K562 (cell line): Measurements from ENCODE around the gene PPP6C. TPM values are rescaled to one million over a fixed set of nuclear protein-coding genes. Genes with fewer than 3 reads are reported as not detected.
"Not testable (repeated sequence)": the region's sequence is repeated elsewhere in the genome, so short reads cannot be mapped to it uniquely, and the experiment has no call there.

Experiments used
- ATAC-seq: fragments of 200-7000 bp; cut with Tn5 transposase; 3 replicates; pipeline ENCODE4 v1.9.1; 2020; ENCODE audit warnings: moderate library complexity
- BruUV-seq: library from RNA; stranded (reverse); fragments of 400-500 nt; replicated peaks from 2 replicates; lab custom pipeline; 2021; lab: Mats Ljungman, UMichigan
- CTCF ChIA-PET: fragments of 300-600 bp; formaldehyde crosslinking; extraction: SDS; loops from one replicate; lab custom pipeline; 2021; ENCODE audit warnings: low intra/inter-chr PET ratio; lab: Yijun Ruan, JAX
- POLR2A ChIA-PET: fragments of 300-600, 350-650 bp; sonication (Branson Sonifier 250); formaldehyde crosslinking; extraction: SDS; loops from one replicate; lab custom pipeline; 2021; ENCODE audit warnings: antibody characterized with exemption, inconsistent platforms; lab: Yijun Ruan, JAX
- DNase-seq, 4 experiments: peaks; one replicate each; pipeline versions ENCODE4 v3.0.0 to v3.0.0-alpha.2; 2011 to 2018; ENCODE audit warnings: low spot score in 3 of 4, mixed read lengths in 3 of 4; ENCODE audit errors: extremely low read depth in 1 of 4
- FAIRE-seq: peaks from 2 replicates; lab custom pipeline; 2011; peaks lifted over from hg19 to GRCh38; lab: Jason Lieb, UNC
- H2AFZ ChIP-seq: 2 replicates; pipeline ENCODE4 v1.6.0; 2011; ENCODE audit warnings: low read depth, low read length, control low read depth, inconsistent platforms
- H3K27ac ChIP-seq: fragments of 200-600 bp; 3 replicates; pipeline ENCODE4 v1.8.0; 2011; ENCODE audit warnings: low read depth, mild to moderate bottlenecking, control low read depth, inconsistent platforms, low read length, moderate library complexity, mixed read lengths; ENCODE audit errors: extremely low read depth
- H3K27me3 ChIP-seq, 2 experiments: fragments of 300-600 bp in 1 of 2; 2 replicates in 1 of 2; 3 replicates in 1 of 2; pipeline versions ENCODE4 v1.6.0 to v1.8.0; 2011; ENCODE audit warnings: inconsistent platforms in 2 of 2, low read length in 2 of 2, mild to moderate bottlenecking in 1 of 2, mixed read lengths in 1 of 2, moderate library complexity in 1 of 2; ENCODE audit not compliant: control insufficient read depth in 2 of 2, insufficient read depth in 2 of 2
- H3K36me3 ChIP-seq: fragments of 300-600 bp; 3 replicates; pipeline ENCODE4 v1.8.0; 2011; ENCODE audit warnings: mild to moderate bottlenecking, low read length, inconsistent platforms; ENCODE audit not compliant: control insufficient read depth, insufficient read depth
- H3K4me1 ChIP-seq, 2 experiments: fragments of 200-600 bp in 1 of 2; replicated peaks in 1 of 2; 2 replicates in 1 of 2; 3 replicates in 1 of 2; pipeline versions ENCODE4 v1.5.1 to v1.8.0; 2011; ENCODE audit warnings: inconsistent platforms in 2 of 2, low read length in 2 of 2, mild to moderate bottlenecking in 1 of 2, mixed read lengths in 1 of 2, moderate library complexity in 1 of 2; ENCODE audit not compliant: control insufficient read depth in 2 of 2, insufficient read depth in 2 of 2
- H3K4me2 ChIP-seq: 2 replicates; pipeline ENCODE4 v1.6.1; 2011; ENCODE audit warnings: low read length, control low read depth, inconsistent platforms, mixed read lengths; ENCODE audit not compliant: insufficient read depth
- H3K4me3 ChIP-seq: fragments of 200-600 bp; sonication (generic), shearing (Covaris generic); 2 replicates; pipeline ENCODE4 v1.5.1; 2016; ENCODE audit warnings: control low read depth, inconsistent platforms
- H3K79me2 ChIP-seq: fragments of 200-600 bp; 3 replicates; pipeline ENCODE4 v1.8.0; 2011; ENCODE audit warnings: low read length, inconsistent platforms; ENCODE audit not compliant: control insufficient read depth, insufficient read depth
- H3K9ac ChIP-seq, 2 experiments: 2 replicates each; pipeline versions ENCODE4 v1.6.0 to v1.6.1; 2011; ENCODE audit warnings: low read depth in 2 of 2, low read length in 2 of 2, control low read depth in 1 of 2, inconsistent platforms in 1 of 2, mild to moderate bottlenecking in 1 of 2, mixed read lengths in 1 of 2; ENCODE audit not compliant: insufficient read depth in 1 of 2
- H3K9me1 ChIP-seq: one replicate; pipeline ENCODE4 v1.6.0; 2011; ENCODE audit warnings: inconsistent platforms, mild to moderate bottlenecking, low read length, moderate library complexity; ENCODE audit not compliant: control insufficient read depth, insufficient read depth
- H3K9me3 ChIP-seq: replicated peaks from 2 replicates; pipeline ENCODE4 v1.5.1; 2011; ENCODE audit warnings: low read depth, low read length, inconsistent platforms; ENCODE audit not compliant: control insufficient read depth, insufficient read depth
- H4K20me1 ChIP-seq: replicated peaks from 2 replicates; pipeline ENCODE4 v1.6.1; 2011; ENCODE audit warnings: low read length, inconsistent platforms, mixed read lengths; ENCODE audit not compliant: control insufficient read depth, insufficient read depth
- MAFG ChIP-seq: fragments of 450-650 bp; conservative IDR thresholded peaks from 2 replicates; pipeline ENCODE4 v1.6.1; 2016; ENCODE audit warnings: missing genetic modification characterization, missing compliant biosample characterization
- NFE2 ChIP-seq: IDR thresholded peaks from 2 replicates; pipeline ENCODE4 v1.6.1; 2014; ENCODE audit warnings: antibody characterized with exemption, low read depth
- ZNF121 ChIP-seq: sonication (generic); formaldehyde crosslinking; conservative IDR thresholded peaks from 2 replicates; pipeline ENCODE4 v1.8.0; 2022; ENCODE audit warnings: missing genetic modification reagents
- ZNF316 ChIP-seq: fragments of 450-650 bp; IDR thresholded peaks from 2 replicates; pipeline ENCODE4 v1.6.1; 2016
- ZNF384 ChIP-seq: IDR thresholded peaks from 2 replicates; pipeline ENCODE4 v1.6.1; 2012; ENCODE audit warnings: low read depth, low read length, improper control_type of control experiment
- ZNF511 ChIP-seq: sonication (generic); formaldehyde crosslinking; IDR thresholded peaks from 2 replicates; pipeline ENCODE4 v1.8.0; 2022; ENCODE audit warnings: mild to moderate bottlenecking, missing genetic modification reagents
- ZNF780A ChIP-seq: fragments of 250-450 bp; sonication (Bioruptor Pico); IDR thresholded peaks from 2 replicates; pipeline ENCODE4 v1.5.0; 2021; ENCODE audit warnings: mild to moderate bottlenecking
- WGBS: fragments of 100-300 bp; shearing (Covaris generic); methylation state at CpG from one replicate; pipeline ENCODE4 v1.1.6; 2016; ENCODE audit warnings: low coverage, mixed read lengths; ENCODE audit not compliant: insufficient coverage; ENCODE audit errors: missing lambda C conversion rate; 5-methylcytosine and 5-hydroxymethylcytosine counted together
- in situ Hi-C: fragments of 300-500 bp; cut with MboI; formaldehyde crosslinking; loops from 4 replicates; pipeline ENCODE4 v1.15.0; 2018; ENCODE audit warnings: inconsistent platforms, mixed read lengths
- intact Hi-C: fragments of 100-400 bp; cut with micrococcal nuclease; formaldehyde crosslinking; loops from 2 replicates; pipeline ENCODE4 v1.14.2; 2022
- polyA plus RNA-seq, 8 experiments: library from polyadenylated mRNA; depleted of rRNA in 4 of 8; stranded (reverse) in 5 of 8; unstranded in 3 of 8; fragments of >200 nt; fragmentation: Nextera tagmentation in 2 of 8; fragmentation: Illumina TruSeq in 1 of 8; extraction: Ambion mirVana in 2 of 8; extraction: Trizol in 1 of 8; gene quantifications; 2 replicates each; pipeline versions ENCODE4 v1.2.1 to v1.2.3, GENCODE V29; 2011 to 2014; ENCODE audit warnings: inconsistent platforms in 1 of 8, missing spikeins in 1 of 8
- total RNA-seq, 7 experiments: library from RNA; depleted of rRNA in 6 of 7; stranded (reverse); fragments of >200 nt in 6 of 7; fragmentation: Illumina TruSeq in 2 of 7; extraction: Trizol in 2 of 7; gene quantifications; 2 replicates each; pipeline versions ENCODE4 v1.2.1 to v1.2.3, GENCODE V29; 2011 to 2021; ENCODE audit warnings: low replicate concordance in 1 of 7

Gene PPP6C
- total and polyA plus RNA-seq, 9 of the 15 experiments (the other 6 are each of a cell fraction or from before 2014, with no cell fraction given): 18.8 to 44.8 (median 38.3) TPM

GRCh38 chr9:125166762-125167161 is 22.8 kb downstream of the PPP6C start:
- Histone ChIP-seq H3K9me3 (no peaks in the 10 kb centered on the region), H3K79me2 (peaks cover 22% of the 10 kb centered on the region), H3K36me3 (peaks cover 33% of the 10 kb centered on the region), H3K27me3 (no peaks in the 10 kb centered on the region), H3K4me3 (no peak overlapping the region), H3K27ac (no peak overlapping the region), H3K9me1 (no peaks in the 10 kb centered on the region), H3K4me1 (no peaks in the 10 kb centered on the region; a peak in 1 of 5 replicates), H3K4me2 (no peak overlapping the region), H2AFZ (no peak overlapping the region), H4K20me1 (no peaks in the 10 kb centered on the region), H3K9ac (no peak overlapping the region)
- FAIRE-seq: no peak
- intact Hi-C loops: no loop called here
- BruUV-seq: no TSS peak
- in situ Hi-C loops: no loop called here
- ChIA-PET CTCF (no interaction called here), POLR2A (no interaction called here)
- peak; percentile 38 for TF ChIP-seq ZNF121 (CRISPR knock-in tag)
- TF ChIP-seq ZNF780A (CRISPR knock-in tag): no peak
- TF ChIP-seq ZNF511 (CRISPR knock-in tag): no peak
- no peak for DNase-seq
- ATAC-seq: no peak
- 89% methylated on average over 2 of the region's 2 CpGs for WGBS

GRCh38 chr9:125162891-125163290 is 26.7 kb downstream of the PPP6C start:
- H4K20me1 ChIP-seq, H3K4me1 ChIP-seq, H3K9me1 ChIP-seq, DNase-seq, H3K9me3 ChIP-seq, H3K9ac ChIP-seq, H3K27ac ChIP-seq, H3K4me3 ChIP-seq, ATAC-seq, H3K27me3 ChIP-seq, FAIRE-seq, intact Hi-C loops, CTCF ChIA-PET, H3K4me2 ChIP-seq, H2AFZ ChIP-seq, BruUV-seq, in situ Hi-C loops: not testable (repeated sequence)
- TF ChIP-seq MAFG (tag) (peak; percentile 33; the same call in 1 of the 2 replicates), NFE2 (peak; percentile 32; the same call in 1 of the 2 replicates), ZNF384 (0 out of 2 replicates have a peak, but pooled peaks have one; percentile 14), ZNF316 (0 out of 2 replicates have a peak, but pooled peaks have one; percentile 22)
- POLR2A ChIA-PET: interaction anchor here (1.4 to 1.6 kb wide), 2 partner anchors 15 to 19 kb away, joined by 3 to 5 read pairs; partner anchors contain the start of gene SCAI
- 80% methylated on average over 5 of the region's 6 CpGs for WGBS
- Histone ChIP-seq H3K79me2 (peaks cover 28% of the 10 kb centered on the region; the same call in 2 of the 3 replicates), H3K36me3 (peaks cover 18% of the 10 kb centered on the region; the same call in 2 of the 3 replicates)
